Natural killer cell (primary cell): Measurements from ENCODE around the gene SCD. TPM values are rescaled to one million over a fixed set of nuclear protein-coding genes. Genes with fewer than 3 reads are reported as not detected.

Experiments used
- ATAC-seq, 3 donors: fragments of 150-1000 bp in 2 of 3; fragments of 200-7000 bp in 1 of 3; cut with Tn5 transposase; 1 replicate in 1 of 3; 2 replicates in 2 of 3; pipeline ENCODE4 v1.10.0; 2021; ENCODE audit warnings: mild to moderate bottlenecking in 2 of 3, moderate library complexity in 2 of 3
- DNase-seq, 2 donors: peaks; one replicate each; pipeline versions ENCODE4 v3.0.0 to v3.0.0-alpha.2; 2013 to 2021; ENCODE audit warnings: mixed read lengths in 1 of 2
- H3K27ac ChIP-seq: one replicate; pipeline ENCODE4 v1.5.1; 2013; ENCODE audit warnings: mild to moderate bottlenecking, low read length
- H3K27me3 ChIP-seq: one replicate; pipeline ENCODE4 v1.6.1; 2013; ENCODE audit warnings: low read length; ENCODE audit not compliant: control insufficient read depth, insufficient read depth
- H3K36me3 ChIP-seq: one replicate; pipeline ENCODE4 v1.6.1; 2013; ENCODE audit warnings: low read length; ENCODE audit not compliant: control insufficient read depth, insufficient read depth
- H3K4me1 ChIP-seq: one replicate; pipeline ENCODE4 v1.6.1; 2013; ENCODE audit warnings: low read length; ENCODE audit not compliant: control insufficient read depth, insufficient read depth
- H3K4me3 ChIP-seq: one replicate; pipeline ENCODE4 v1.5.1; 2013; ENCODE audit warnings: low read length
- H3K9me3 ChIP-seq: one replicate; pipeline ENCODE4 v1.6.1; 2013; ENCODE audit warnings: low read length; ENCODE audit not compliant: control insufficient read depth, insufficient read depth
- H3K27ac Mint-ChIP-seq, 2 donors: one replicate each; pipeline ENCODE4 v1.8.0; 2022; ENCODE audit warnings: mild to moderate bottlenecking in 2 of 2, mixed read lengths in 2 of 2, moderate library complexity in 1 of 2
- H3K27me3 Mint-ChIP-seq, 2 donors: one replicate each; pipeline ENCODE4 v1.8.0; 2022; ENCODE audit warnings: low read depth in 2 of 2, mixed read lengths in 2 of 2
- H3K36me3 Mint-ChIP-seq: one replicate; pipeline ENCODE4 v1.8.0; 2022; ENCODE audit warnings: mixed read lengths
- H3K4me1 Mint-ChIP-seq, 2 donors: one replicate each; pipeline ENCODE4 v1.8.0; 2022; ENCODE audit warnings: mixed read lengths in 2 of 2
- H3K4me3 Mint-ChIP-seq: one replicate; pipeline ENCODE4 v1.8.0; 2022; ENCODE audit warnings: mild to moderate bottlenecking, moderate library complexity, mixed read lengths
- H3K9me3 Mint-ChIP-seq, 2 donors: one replicate each; pipeline ENCODE4 v1.8.0; 2022; ENCODE audit warnings: mixed read lengths in 2 of 2
- WGBS: methylation state at CpG from one replicate; pipeline ENCODE4 v1.1.7; 2013; ENCODE audit warnings: missing lambda C conversion rate; ENCODE audit not compliant: insufficient coverage; 5-methylcytosine and 5-hydroxymethylcytosine counted together
- intact Hi-C: fragments of 100-400 bp; cut with micrococcal nuclease; formaldehyde crosslinking; loops from one replicate; pipeline ENCODE4 v1.14.2; 2022
- total RNA-seq, 4 donors: library from RNA; stranded (reverse); fragments of 120-200 nt in 1 of 4; gene quantifications; one replicate each; pipeline versions ENCODE4 v1.2.3 to v1.2.4, GENCODE V29; 2013 to 2022
- TF ChIP-seq, protein P1 (sequence below): fragments of 200-600 bp; IDR thresholded peaks from one replicate; pipeline ENCODE4 v1.8.0; 2022; ENCODE audit warnings: antibody characterized with exemption

SCD gene
- total RNA-seq, 3 donors from 2014 or later (not counting 1 experiment from before 2014, with no cell fraction given): 3.5 to 10.1 (median 3.8) TPM

- Mint-ChIP-seq H3K4me3 (peak overlapping the region; percentile 82), H3K4me1 (peaks cover 25 to 39% of the 10 kb centered on the region in 2 donors), H3K9me3 (no peaks in the 10 kb centered on the region), H3K27ac (peak overlapping the region; percentile 48 to 68), H3K36me3 (no peaks in the 10 kb centered on the region), H3K27me3 (peaks cover 0 to 5% of the 10 kb centered on the region in 2 donors)
- Histone ChIP-seq H3K4me3 (peak overlapping the region; percentile 58), H3K4me1 (peaks cover 21% of the 10 kb centered on the region), H3K9me3 (no peaks in the 10 kb centered on the region), H3K36me3 (no peaks in the 10 kb centered on the region), H3K27me3 (no peaks in the 10 kb centered on the region), H3K27ac (no peak overlapping the region)
- intact Hi-C loops: no loop called here
- TF ChIP-seq, protein P1, sequence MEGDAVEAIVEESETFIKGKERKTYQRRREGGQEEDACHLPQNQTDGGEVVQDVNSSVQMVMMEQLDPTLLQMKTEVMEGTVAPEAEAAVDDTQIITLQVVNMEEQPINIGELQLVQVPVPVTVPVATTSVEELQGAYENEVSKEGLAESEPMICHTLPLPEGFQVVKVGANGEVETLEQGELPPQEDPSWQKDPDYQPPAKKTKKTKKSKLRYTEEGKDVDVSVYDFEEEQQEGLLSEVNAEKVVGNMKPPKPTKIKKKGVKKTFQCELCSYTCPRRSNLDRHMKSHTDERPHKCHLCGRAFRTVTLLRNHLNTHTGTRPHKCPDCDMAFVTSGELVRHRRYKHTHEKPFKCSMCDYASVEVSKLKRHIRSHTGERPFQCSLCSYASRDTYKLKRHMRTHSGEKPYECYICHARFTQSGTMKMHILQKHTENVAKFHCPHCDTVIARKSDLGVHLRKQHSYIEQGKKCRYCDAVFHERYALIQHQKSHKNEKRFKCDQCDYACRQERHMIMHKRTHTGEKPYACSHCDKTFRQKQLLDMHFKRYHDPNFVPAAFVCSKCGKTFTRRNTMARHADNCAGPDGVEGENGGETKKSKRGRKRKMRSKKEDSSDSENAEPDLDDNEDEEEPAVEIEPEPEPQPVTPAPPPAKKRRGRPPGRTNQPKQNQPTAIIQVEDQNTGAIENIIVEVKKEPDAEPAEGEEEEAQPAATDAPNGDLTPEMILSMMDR: no peak
- WGBS: 71% methylated on average over 9 of the region's 9 CpGs
- no peak for DNase-seq
- no peak for ATAC-seq
Observed at GRCh38 chr10:100345570-100346330, 1.3 kb upstream of the SCD start.

- Mint-ChIP-seq H3K9me3 (no peaks in the 10 kb centered on the region), H3K36me3 (no peaks in the 10 kb centered on the region), H3K4me1 (peaks cover 25 to 45% of the 10 kb centered on the region in 2 donors), H3K27ac (peak overlapping the region; percentile 48 to 68), H3K27me3 (no peaks in the 10 kb centered on the region), H3K4me3 (peak overlapping the region; percentile 82)
- peaks cover 21% of the 10 kb centered on the region for H3K4me1 ChIP-seq
- H3K27ac ChIP-seq: peak overlapping the region; percentile 23
- under 1% methylated on average over 31 of the region's 36 CpGs for WGBS
- H3K36me3 ChIP-seq: no peaks in the 10 kb centered on the region
- intact Hi-C loops: no loop called here
- no peaks in the 10 kb centered on the region for H3K9me3 ChIP-seq
- peak overlapping the region; percentile 58 for H3K4me3 ChIP-seq
- no peaks in the 10 kb centered on the region for H3K27me3 ChIP-seq
- ATAC-seq (peak; percentile 55 to 74 (median 63)), DNase-seq (peak; percentile 60 to 76)
- TF ChIP-seq, protein P1: no peak
Observed at GRCh38 chr10:100346351-100346764, 675 bp upstream of the SCD start.

- H3K4me1 ChIP-seq: peaks cover 21% of the 10 kb centered on the region
- H3K27ac ChIP-seq: no peak overlapping the region
- H3K27me3 ChIP-seq: no peaks in the 10 kb centered on the region
- H3K4me3 Mint-ChIP-seq: peak overlapping the region; percentile 82
- ATAC-seq (no peak), DNase-seq (no peak)
- no peaks in the 10 kb centered on the region for H3K36me3 Mint-ChIP-seq
- no peaks in the 10 kb centered on the region for H3K27me3 Mint-ChIP-seq
- no peaks in the 10 kb centered on the region for H3K9me3 ChIP-seq
- H3K4me3 ChIP-seq: peak overlapping the region; percentile 58
- peak overlapping the region in 1 of 2 donors; percentile 68 for H3K27ac Mint-ChIP-seq
- peaks cover 25 to 41% of the 10 kb centered on the region in 2 donors for H3K4me1 Mint-ChIP-seq
- peaks cover 3% of the 10 kb centered on the region for H3K36me3 ChIP-seq
- no peaks in the 10 kb centered on the region for H3K9me3 Mint-ChIP-seq
- intact Hi-C loops: loop anchor here (1.0 kb wide), 1 partner anchor 24 kb away; no protein-coding TSS in a partner anchor
- TF ChIP-seq, protein P1: no peak
- WGBS: 7% methylated on average over 28 of the region's 32 CpGs
Observed at GRCh38 chr10:100347568-100348195, 649 bp downstream of the SCD start.
